Right atrium auricular region (tissue), 2 donors: ENCODE results near the gene TCFL5. TPM values are rescaled to one million over a fixed set of nuclear protein-coding genes. Genes with fewer than 3 reads are reported as not detected.

ENCODE experiments used
- total RNA-seq, 2 donors: library from RNA; depleted of rRNA; stranded (reverse); fragments of >200 nt; gene quantifications; one replicate each; pipeline ENCODE4 v1.1.0, GENCODE V29; 2016

TCFL5 gene
- total RNA-seq, 2 donors from 2014 or later, result 4.8 to 6.4 TPM

Other genes starting within 250 kb of the TCFL5 start
- 10 to 100 TPM; 13.4 to 19.8 TPM for gene SLCO4A1, start 219.3 kb downstream of the TCFL5 start, total RNA-seq
- under 1 TPM in 1 of 2 donors, not detected in 1; 0.43 TPM for gene NTSR1, start 153.0 kb downstream of the TCFL5 start, total RNA-seq
- gene MRGBP, start 65.3 kb downstream of the TCFL5 start, total RNA-seq, result 10 to 100 TPM in 1 of 2 donors, 1 to 10 TPM in 1; 8.4 to 11.1 TPM
- 10 to 100 TPM; 17.3 to 31.2 TPM for gene OGFR, start 57.0 kb downstream of the TCFL5 start, total RNA-seq
- 1 to 10 TPM; 4.2 to 5.7 TPM for gene COL9A3, start 44.8 kb downstream of the TCFL5 start, total RNA-seq
- gene DIDO1, start 64.7 kb upstream of the TCFL5 start, total RNA-seq, result 10 to 100 TPM; 34.7 to 37.5 TPM
- gene GID8, start 76.3 kb upstream of the TCFL5 start, total RNA-seq, result 10 to 100 TPM; 16.8 to 18.7 TPM
- gene SLC17A9, start 90.9 kb upstream of the TCFL5 start, total RNA-seq, result 1 to 10 TPM; 1.3 to 1.8 TPM
- not detected for gene BHLHE23, start 145.1 kb upstream of the TCFL5 start, total RNA-seq